ENCODE results near the gene SH3BP4.

The SH3BP4 gene

GRCh38 chr2:234916674-234917073, 35.1 kb upstream of the SH3BP4 start:
- H3K27me3 ChIP-seq: no peaks in the 10 kb centered on the region
- H3K4me1 ChIP-seq: peaks cover 18% of the 10 kb centered on the region
- H3K9ac ChIP-seq: no peak overlapping the region
- H3K4me3 ChIP-seq: no peak overlapping the region
- H4K20me1 ChIP-seq: no peaks in the 10 kb centered on the region
- H3K36me3 ChIP-seq: no peaks in the 10 kb centered on the region
- H3K27ac ChIP-seq: no peak overlapping the region
- TF ChIP-seq Cebpa-rat (IDR thresholded peaks at IDR 0.05): no peak
- peaks cover 12% of the 10 kb centered on the region for H3K9me3 ChIP-seq
- 0 out of 2 replicates have a peak overlapping the region, but pooled peaks have one; percentile 12 for H3K4me2 ChIP-seq

- Histone ChIP-seq H3K36me3 (no peaks in the 10 kb centered on the region), H4K20me1 (no peaks in the 10 kb centered on the region), H3K27ac (no peak overlapping the region), H3K9me3 (peaks cover 12% of the 10 kb centered on the region), H3K4me3 (no peak overlapping the region), H3K4me2 (peak overlapping the region; percentile 38), H3K4me1 (peaks cover 18% of the 10 kb centered on the region), H3K9ac (no peak overlapping the region), H3K27me3 (no peaks in the 10 kb centered on the region)
- no peak for TF ChIP-seq Cebpa-rat (IDR thresholded peaks at IDR 0.05)
Measured at GRCh38 chr2:234917211-234917975, 34.4 kb upstream of the SH3BP4 start.

- peaks cover 18% of the 10 kb centered on the region for H3K4me1 ChIP-seq
- H3K27me3 ChIP-seq: no peaks in the 10 kb centered on the region
- peaks cover 14% of the 10 kb centered on the region for H3K9me3 ChIP-seq
- no peak overlapping the region for H3K9ac ChIP-seq
- H3K4me3 ChIP-seq: no peak overlapping the region
- no peak overlapping the region for H3K4me2 ChIP-seq
- H3K27ac ChIP-seq: no peak overlapping the region
- H4K20me1 ChIP-seq: no peaks in the 10 kb centered on the region
- H3K36me3 ChIP-seq: no peaks in the 10 kb centered on the region
- TF ChIP-seq Cebpa-rat (IDR thresholded peaks at IDR 0.05): no peak
Measured at GRCh38 chr2:234919711-234920110, 32.1 kb upstream of the SH3BP4 start.

GRCh38 chr2:234920836-234921235, 31.0 kb upstream of the SH3BP4 start:
- Histone ChIP-seq H3K27ac (no peak overlapping the region), H3K27me3 (no peaks in the 10 kb centered on the region), H3K36me3 (no peaks in the 10 kb centered on the region), H3K4me3 (no peak overlapping the region), H4K20me1 (no peaks in the 10 kb centered on the region), H3K9ac (no peak overlapping the region), H3K4me1 (peaks cover 18% of the 10 kb centered on the region), H3K9me3 (peaks cover 18% of the 10 kb centered on the region), H3K4me2 (no peak overlapping the region)
- no peak for TF ChIP-seq Cebpa-rat (IDR thresholded peaks at IDR 0.05)

- H3K4me1 ChIP-seq: no peaks in the 10 kb centered on the region
- peaks cover 6% of the 10 kb centered on the region for H3K9me3 ChIP-seq
Measured at GRCh38 chr2:234929002-234929401, 22.8 kb upstream of the SH3BP4 start.

GRCh38 chr2:234930397-234930796, 21.4 kb upstream of the SH3BP4 start:
- Histone ChIP-seq H3K9me3 (no peaks in the 10 kb centered on the region), H3K4me1 (no peaks in the 10 kb centered on the region), H3K9ac (no peak overlapping the region), H4K20me1 (no peaks in the 10 kb centered on the region), H3K4me2 (no peak overlapping the region), H3K36me3 (no peaks in the 10 kb centered on the region), H3K27me3 (no peaks in the 10 kb centered on the region), H3K27ac (no peak overlapping the region), H3K4me3 (no peak overlapping the region)
- TF ChIP-seq Cebpa-rat (IDR thresholded peaks at IDR 0.05): no peak

More at GRCh38 chr2:234929002-234929401, 22.8 kb upstream of the SH3BP4 start:
- H3K27ac ChIP-seq: no peak overlapping the region
- no peaks in the 10 kb centered on the region for H4K20me1 ChIP-seq
- H3K9ac ChIP-seq: no peak overlapping the region
- H3K4me3 ChIP-seq: no peak overlapping the region
- no peak for TF ChIP-seq Cebpa-rat (IDR thresholded peaks at IDR 0.05)
- no peaks in the 10 kb centered on the region for H3K27me3 ChIP-seq
- H3K4me2 ChIP-seq: no peak overlapping the region
- H3K36me3 ChIP-seq: no peaks in the 10 kb centered on the region

GRCh38 chr2:234931371-234931770, 20.4 kb upstream of the SH3BP4 start:
- no peak overlapping the region for H3K4me3 ChIP-seq
- no peak overlapping the region for H3K9ac ChIP-seq
- H3K27ac ChIP-seq: no peak overlapping the region
- H4K20me1 ChIP-seq: no peaks in the 10 kb centered on the region
- H3K9me3 ChIP-seq: no peaks in the 10 kb centered on the region
- no peak for TF ChIP-seq Cebpa-rat (IDR thresholded peaks at IDR 0.05)
- no peaks in the 10 kb centered on the region for H3K4me1 ChIP-seq
- H3K36me3 ChIP-seq: no peaks in the 10 kb centered on the region
- H3K4me2 ChIP-seq: no peak overlapping the region
- H3K27me3 ChIP-seq: no peaks in the 10 kb centered on the region

- Histone ChIP-seq H3K27ac (no peak overlapping the region), H3K9me3 (no peaks in the 10 kb centered on the region), H3K4me2 (no peak overlapping the region), H3K9ac (no peak overlapping the region), H3K36me3 (no peaks in the 10 kb centered on the region), H3K27me3 (no peaks in the 10 kb centered on the region), H4K20me1 (no peaks in the 10 kb centered on the region), H3K4me1 (no peaks in the 10 kb centered on the region), H3K4me3 (no peak overlapping the region)
- no peak for TF ChIP-seq Cebpa-rat (IDR thresholded peaks at IDR 0.05)
Measured at GRCh38 chr2:234932591-234933168, 19.1 kb upstream of the SH3BP4 start.

GRCh38 chr2:234935311-234935710, 16.5 kb upstream of the SH3BP4 start:
- H3K27me3 ChIP-seq: no peaks in the 10 kb centered on the region
- peaks cover 8% of the 10 kb centered on the region for H3K4me1 ChIP-seq
- no peak overlapping the region for H3K27ac ChIP-seq
- H3K36me3 ChIP-seq: no peaks in the 10 kb centered on the region
- H4K20me1 ChIP-seq: no peaks in the 10 kb centered on the region
- no peak overlapping the region for H3K4me3 ChIP-seq
- TF ChIP-seq Cebpa-rat (IDR thresholded peaks at IDR 0.05): no peak
- no peak overlapping the region for H3K9ac ChIP-seq
- H3K4me2 ChIP-seq: no peak overlapping the region
- no peaks in the 10 kb centered on the region for H3K9me3 ChIP-seq

- Histone ChIP-seq H3K4me1 (peaks cover 14% of the 10 kb centered on the region), H3K9ac (no peak overlapping the region), H3K4me2 (peak overlapping the region; percentile 57), H3K27ac (no peak overlapping the region), H3K27me3 (no peaks in the 10 kb centered on the region), H3K9me3 (peaks cover 4% of the 10 kb centered on the region; the same call in 1 of the 2 replicates), H3K4me3 (no peak overlapping the region), H4K20me1 (no peaks in the 10 kb centered on the region), H3K36me3 (no peaks in the 10 kb centered on the region)
- TF ChIP-seq Cebpa-rat (IDR thresholded peaks at IDR 0.05): no peak
Measured at GRCh38 chr2:234939576-234939975, 12.2 kb upstream of the SH3BP4 start.

Measured in BLaER1 (cell line).